Measurements from ENCODE around the gene CDR2.
"Not testable (repeated sequence)": the region's sequence is repeated elsewhere in the genome, so short reads cannot be mapped to it uniquely, and the experiment has no call there.

Gene CDR2

DNA sequence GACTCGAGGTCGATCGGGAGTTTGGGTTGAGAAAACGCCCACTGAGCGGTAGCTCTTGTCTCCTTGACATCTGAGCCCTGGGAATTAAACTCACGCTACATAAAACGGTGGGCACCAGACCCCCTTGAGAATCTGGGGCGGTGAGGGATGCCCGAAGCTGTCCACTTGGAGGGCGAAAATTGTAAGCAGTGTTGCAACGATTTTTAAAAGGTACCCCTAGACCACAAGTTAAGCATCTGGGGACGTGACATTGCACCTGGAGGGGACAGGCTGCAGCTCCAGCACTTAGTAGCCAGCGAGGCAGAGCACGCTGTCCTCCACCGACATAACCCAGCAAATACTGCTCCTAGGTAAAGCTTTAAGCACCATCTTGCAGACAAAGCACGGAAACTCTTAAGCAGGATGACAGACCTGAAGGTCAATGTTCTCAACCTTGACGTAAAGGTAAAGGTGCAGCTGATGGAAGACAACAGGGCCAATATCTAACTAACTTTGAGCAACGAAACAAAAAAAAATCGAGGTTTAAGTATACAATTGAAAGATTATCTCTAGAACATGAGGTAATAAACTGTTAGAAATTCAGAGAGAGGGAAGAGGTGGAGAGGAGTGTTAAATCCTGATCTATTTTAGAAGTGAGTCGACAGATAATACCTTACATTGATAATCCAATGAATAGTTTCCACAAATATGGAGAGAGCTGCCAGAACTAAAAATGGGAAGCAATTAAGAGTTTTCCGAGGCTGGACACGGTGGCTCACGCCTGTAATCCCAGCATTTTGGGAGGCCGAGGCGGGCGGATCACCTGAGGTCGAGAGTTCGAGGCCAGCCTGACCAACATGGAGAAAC, 921 bp upstream of the CDR2 start:
- DNase-seq = no peak

DNA sequence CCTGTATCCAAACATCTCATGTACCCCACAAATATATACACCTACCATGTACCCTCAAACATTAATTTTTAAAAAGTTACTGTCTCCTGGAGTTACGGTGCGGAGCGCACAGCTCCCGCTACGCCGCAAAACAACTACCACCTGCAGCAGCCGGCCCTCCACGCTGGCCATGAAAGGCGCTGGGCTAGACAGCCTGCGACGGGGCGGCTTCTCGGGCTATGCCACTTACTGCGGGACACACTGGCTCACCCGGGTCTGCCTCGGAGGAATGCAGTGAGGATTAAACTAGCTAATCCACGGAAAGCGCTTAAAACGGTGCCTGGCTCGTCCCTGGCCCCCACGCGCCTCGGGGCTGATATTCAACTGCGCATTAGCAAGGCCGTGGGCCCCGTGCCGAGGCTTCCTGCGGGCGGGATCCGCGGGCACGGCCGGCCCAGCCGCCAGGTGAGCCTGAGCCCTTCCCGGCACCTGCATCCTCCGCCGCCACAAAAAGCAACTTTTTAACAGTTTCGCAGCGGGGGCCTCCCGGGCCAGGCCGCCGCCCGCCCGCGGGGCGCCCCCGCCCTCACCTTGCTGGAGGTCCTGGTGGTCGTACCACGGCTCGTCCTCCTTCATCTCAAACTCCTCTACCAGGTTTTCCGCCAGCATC, 633 bp downstream of the CDR2 start:
- DNase-seq = peak; percentile 5

DNA sequence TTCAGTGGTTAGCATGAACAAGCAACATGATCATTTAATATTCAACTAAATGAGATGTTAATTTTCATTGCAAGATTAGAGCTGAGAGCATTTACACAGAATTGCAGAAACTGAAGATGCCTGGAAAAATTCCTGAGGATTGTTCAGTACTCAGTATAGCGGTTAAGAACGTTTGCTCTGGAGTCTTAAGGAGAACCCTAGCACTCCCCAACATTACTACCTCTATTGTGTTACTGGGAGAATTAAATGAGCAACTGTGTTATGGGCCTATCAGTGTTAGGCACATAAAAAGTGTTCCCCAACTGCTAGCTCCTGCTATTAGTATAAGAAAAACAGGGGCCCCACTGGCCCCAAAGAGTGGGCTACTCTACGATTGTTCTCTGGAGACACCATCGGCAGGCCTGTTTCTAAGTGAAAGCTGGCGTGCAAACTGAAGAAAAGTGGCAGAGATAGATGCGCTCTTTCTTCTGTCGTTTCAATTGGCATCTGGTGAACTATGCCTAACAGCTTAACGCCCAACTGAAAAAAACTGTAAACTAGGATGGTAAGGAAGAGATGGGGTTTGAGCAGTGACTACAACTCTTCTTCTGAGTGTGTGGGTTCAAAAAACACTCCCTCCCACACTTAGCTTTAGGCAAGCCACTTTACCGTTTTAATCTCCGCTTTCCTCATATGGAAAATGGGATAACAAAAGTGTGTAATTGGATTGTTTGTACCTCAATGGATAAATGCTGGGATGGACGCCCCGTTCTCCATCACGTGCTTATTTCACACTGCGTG, 1.3 kb downstream of the CDR2 start:
- DNase-seq = no peak

DNA sequence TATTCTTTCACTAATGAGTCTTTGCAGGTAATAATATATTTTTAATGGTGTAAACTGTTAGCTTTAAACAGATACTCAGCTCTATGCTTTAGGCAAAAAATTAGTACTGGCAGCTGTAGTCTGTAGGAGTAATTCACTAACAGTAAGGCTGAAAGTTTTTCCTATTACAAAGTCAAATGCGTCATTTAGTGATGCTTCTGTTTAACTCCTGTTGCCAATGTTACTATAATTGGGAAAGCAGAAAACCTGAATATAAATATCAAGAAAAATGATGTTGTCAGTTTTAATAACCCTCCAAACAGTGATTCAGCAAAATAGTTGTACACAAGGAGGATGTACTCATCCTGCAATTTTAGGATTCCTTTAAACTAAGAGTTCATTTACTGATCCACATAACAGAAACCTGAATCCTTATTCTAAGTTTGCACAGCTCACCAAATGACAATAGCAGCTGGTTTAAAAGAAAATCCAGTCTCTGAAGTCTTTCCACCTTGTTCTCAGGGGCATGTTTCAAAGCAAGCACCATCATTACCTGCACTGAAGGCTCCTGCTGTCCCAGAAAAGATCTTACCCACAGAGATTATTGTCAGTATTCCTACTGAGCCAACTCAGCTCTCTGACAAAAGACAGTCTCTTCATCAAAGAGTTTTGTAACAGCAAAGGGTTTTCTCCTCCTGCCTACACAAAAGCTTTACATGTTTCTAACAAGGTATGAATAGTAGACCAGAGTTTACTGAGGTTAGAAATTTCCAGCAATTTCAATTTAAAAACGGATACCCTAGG, 4.2 kb downstream of the CDR2 start:
- peak; percentile 11 for DNase-seq

DNA sequence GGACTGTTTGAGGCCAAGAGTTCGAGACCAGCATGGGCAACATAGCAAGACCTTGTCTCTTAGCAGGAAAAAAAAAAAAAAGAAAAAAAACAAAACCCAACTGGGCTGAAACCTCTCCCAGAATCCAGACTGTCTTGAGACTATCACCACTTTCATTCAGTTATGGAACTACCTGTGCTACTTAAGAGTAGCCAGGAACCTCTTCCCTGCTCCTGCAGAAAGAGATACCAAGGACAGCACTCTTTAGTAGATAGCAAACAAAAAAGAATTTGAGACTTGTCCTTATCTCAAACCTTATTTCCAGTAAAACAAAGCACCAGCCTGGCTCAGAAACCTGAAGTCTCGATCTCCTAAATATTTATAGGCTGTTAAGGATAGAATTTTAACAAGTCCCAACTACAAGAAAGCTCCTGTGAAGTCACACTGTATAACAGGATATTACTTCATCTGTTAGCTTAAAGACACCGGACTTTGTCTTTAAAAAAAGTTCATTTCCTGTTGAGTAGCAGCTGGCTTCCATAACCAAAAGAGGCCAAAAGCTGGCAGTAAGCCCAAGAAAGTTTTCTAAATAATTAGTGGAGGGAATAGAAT, 5.1 kb downstream of the CDR2 start:
- DNase-seq = peak; percentile 23

DNA sequence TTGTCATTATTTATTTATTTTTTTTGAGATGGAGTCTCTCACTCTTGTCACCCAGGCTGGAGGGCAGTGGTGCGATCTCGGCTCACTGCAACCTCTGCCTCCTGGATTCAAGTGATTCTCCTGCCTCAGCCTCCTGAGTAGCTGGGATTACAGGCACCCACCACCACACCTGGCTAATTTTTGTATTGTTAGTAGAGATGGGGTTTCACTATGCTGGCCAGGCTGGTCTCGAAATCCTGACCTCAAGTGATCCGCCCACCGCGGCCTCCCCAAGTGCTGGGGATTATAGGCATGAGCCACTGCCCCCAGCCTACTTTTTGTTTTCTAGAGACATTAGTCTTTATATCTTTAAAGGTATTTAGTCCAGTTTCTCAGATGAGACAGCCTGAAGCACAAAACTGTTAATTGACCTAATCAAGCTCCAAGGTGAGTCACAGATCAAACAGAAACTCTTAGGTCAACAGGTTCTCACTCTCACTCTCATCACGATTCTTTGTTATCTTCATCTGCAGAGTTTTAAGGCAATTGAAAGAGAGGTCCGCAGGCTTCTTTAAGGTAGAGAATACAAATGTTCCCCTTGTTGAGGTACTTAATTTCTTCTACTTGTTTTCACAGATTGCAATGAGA, 6.1 kb downstream of the CDR2 start:
- not testable (repeated sequence) for DNase-seq

DNA sequence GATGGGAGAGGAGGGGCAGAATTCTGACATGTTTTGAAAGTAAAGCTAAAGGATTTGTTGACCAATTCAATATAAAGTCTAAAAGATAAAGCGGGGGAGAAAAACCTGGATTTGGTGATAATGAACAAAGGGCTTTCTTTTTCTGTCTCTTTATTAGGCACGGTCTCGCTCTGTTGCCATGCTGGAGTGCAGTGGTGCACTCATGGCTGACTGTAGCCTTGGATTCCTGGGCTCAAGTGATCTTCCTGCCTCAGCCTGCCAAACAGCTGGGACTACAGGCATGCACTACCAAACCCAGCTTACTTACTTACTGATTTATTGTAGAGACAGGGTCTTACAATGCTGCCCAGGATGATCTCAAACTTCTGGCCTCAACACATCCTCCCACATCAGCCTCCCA, 7.5 kb downstream of the CDR2 start:
- no peak for DNase-seq

DNA sequence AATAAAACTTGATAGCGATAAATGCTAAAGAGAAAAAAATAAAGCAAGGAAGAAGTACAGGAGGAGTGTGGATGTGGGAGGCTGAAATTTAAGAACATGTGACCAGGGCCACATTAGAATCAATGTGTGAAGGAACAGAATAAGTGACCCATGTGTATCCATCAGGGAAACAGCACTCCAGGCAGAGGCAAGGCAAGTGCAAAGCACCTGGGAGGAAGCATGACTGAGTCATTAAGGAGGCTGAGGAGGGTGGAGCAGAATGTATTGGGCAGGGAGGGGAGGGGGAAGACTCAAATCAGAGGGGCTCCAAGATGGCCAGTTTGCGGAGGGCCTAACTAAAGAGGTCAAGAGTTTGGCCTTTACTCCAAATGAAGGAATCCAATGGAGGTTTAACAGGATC, 8.0 kb downstream of the CDR2 start:
- DNase-seq = no peak

DNA sequence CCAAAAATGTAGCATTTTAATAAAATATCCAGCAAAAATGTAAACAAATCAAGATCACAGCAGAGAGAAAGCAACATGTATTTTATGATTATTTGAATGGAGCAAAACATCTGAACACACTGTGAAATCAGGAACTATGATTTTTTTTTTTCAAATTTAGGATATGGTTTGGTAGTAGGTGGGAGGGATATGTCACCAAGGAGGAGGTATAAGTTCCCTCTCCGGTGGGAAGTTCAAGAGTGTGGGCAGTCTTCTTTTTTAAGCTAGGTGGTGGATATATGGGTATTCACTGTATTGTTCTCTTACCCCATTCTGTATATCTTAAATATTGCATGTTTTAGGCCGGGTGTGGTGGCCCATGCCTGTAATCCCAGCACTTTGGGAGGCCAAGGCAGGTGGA, 10.2 kb downstream of the CDR2 start:
- no peak for DNase-seq

DNA sequence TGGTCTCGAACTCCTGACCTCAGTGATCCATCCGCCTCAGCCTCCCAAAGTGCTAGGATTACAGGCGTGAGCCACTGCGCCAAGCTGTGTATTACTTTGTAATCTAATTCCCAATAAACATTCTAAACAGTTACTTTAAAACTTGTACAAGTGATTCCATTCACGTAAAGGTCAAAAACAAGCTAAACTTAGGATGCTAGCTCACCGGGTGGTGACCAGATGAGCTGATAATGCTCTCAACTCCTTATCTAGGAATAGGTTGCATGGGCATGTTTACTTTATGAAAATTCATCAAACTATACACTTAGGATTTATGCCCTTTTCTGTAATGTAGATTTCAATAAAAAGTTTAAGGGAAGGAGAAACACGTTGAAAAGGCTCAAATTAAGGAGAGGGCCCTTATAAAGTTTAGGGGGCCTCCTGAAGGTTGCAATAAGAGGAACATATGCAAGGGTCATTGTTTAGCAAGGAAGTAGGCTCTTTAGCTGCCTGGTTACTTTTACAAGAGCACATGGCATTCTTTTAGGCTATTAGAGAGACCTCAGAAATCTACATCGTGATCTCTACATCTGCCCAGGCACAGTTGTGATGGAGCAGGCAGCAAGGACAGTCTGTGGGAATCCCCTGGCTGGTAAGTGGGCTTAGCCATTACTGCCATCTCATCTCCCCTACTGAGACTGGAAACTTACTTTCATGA, 13.3 kb downstream of the CDR2 start:
- no peak for DNase-seq

DNA sequence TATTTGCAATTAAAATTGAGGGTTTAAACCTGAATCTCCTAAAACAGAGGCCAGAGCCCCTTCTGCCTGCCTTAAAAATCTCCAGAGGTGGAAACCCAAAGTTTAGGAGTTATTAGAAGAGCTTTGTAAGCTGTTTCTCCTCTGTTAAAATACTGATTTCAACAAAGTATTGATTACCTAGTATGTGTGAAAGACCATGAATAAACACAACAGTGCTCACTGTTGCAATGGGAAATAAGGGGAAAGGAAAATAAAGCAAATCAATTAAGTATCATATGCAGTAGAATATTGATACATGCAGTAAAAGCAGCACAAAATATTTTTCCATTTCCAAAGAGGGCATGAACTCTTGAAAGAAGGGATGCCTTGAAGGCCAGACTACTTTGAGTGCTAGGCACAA, 14.7 kb downstream of the CDR2 start:
- DNase-seq = no peak

DNA sequence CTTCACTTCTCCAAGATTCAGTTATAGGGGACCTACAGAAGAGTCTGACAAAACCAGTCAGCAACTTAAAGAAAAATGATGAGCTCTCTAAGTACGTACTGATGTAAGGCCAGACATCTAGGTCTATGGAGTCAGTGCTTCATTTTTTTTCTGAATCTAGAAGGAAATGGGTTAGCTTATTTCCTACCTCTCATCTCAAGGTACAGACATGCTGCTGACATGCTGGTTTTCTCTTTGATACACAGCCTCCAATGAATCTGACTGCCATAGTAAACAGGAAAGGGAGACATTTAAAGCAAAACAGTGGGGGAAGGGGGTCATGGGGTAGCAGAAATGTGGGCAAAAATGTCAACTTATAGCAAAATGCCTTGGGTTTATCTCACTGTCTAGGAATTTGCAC, 16.4 kb downstream of the CDR2 start:
- DNase-seq = no peak

DNA sequence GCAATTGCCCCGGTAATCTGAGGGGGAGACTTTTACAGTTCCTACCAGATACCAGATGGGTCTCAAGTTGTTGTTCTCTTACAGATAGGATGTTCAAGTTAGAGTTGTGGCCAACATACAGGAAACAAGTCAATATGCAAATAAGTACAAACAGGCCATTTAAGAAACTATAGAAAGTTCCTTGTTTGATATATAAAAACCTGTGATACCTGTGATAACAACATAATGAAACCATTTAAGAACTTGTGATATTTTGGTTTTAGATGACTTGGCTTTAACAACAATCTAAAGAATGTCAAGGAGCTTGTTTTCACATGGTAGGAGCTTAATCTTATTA, 16.8 kb downstream of the CDR2 start:
- DNase-seq = no peak

DNA sequence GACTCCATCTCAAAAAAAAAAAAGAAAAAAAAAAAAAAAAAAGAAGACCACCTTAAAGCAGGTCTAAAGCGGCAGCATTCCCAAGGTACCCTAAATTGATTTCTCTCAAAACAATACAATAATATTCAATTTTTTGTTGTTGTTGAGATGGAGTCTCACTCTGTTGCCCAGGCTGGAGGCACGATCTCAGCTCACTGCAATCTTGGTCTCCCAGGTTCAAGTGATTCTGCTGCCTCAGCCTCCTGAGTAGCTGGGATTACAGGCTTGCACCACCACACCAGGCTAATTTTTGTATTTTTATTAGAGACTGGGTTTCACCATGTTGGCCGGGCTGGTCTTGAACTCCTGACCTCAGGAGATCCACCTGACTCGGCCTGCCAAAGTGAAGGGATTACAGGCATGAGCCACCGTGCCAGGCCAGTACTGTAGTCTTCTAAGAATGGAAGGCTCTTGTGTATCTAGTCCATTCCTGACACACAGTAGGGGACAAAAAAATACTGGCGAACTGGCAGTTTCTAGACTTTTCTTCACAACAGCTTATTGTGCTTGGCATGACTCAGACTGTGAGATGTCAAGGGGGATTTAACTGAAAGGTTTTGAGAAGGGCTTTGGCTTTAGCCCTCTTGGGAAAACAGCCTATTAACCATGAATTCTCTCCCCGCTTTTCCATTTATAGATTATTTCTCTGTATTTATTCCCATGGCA, 17.3 kb downstream of the CDR2 start:
- DNase-seq = no peak

DNA sequence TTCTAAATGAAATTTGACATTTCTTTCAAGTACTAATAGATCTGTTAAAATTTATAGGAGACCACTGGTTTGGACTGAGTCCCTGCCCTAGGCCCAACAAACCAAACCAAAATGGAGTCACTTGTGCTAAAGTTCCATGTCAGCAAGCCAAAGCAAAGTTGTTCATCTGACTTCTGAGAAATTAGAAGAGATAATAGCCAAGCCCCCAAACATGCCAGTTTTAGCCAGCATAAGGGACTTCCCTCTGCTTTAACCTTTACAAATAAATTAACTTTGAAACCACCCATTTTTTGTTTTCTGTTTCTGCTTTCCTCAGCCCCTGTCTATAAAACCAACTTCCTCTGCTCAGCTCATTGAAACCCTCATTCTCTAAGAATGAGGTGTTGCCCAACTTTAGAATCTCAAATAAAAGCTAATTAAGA, 18.9 kb downstream of the CDR2 start:
- no peak for DNase-seq

DNA sequence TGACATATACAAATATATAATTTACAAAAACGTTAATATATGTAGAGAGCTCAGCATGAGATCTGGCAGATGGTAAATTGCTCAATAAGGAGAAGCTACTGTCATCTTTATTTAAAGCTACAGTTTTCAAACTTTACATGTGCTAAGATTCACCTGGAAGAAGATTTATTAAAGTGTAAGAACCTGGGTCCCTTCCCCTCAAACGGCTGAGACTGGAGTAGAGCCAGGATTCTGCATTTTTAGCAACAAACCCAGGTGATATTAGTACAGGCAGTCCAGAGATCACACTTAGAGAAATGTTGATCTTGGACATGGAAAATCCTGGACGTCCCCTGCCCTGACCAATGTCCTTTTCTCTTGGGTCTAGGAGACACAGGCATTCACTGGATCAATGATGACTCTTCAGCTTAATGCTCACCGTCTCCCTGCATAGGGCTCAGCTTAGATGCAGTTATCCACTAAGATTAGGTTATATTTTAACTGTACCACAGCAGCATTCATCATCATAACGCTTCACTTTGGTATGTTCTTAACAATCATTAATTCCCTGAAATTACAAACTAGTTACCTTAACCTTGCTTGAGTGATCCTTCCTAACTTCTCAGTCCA, 20.4 kb downstream of the CDR2 start:
- no peak for DNase-seq

DNA sequence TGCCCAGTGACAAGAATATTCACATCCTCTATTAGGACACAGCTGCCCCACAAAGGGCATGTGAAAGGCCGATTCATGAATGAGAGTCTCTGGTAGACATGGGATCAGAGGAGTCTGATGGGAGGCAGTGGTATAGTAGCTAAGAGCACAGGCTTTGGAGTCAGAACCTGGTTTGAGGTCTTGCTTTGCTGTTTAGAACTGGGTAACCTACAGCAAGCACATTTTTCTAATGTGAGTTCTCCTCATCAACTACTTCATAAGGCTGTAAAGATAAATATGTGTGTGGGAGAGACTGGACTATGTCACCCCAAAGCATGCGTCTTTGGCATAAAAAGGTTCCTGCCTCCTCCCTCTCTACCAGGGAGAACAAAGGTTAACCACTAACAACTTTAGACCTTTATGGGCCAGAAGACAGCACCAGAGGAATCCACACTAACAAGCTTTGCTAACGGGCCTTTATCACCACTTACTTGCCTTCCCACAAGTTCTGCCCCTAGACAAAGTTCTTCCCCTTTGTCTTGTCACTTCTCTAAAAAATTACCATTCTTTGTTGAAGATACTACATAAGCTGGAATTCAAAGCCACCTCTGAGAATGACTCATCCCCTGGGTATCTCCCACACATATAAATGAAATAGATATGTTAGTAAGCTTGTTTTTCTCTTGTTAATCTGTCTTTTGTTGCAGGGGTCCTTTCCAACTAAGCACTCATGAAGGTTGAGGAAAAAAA, 21.1 kb downstream of the CDR2 start:
- DNase-seq = peak; percentile 85

DNA sequence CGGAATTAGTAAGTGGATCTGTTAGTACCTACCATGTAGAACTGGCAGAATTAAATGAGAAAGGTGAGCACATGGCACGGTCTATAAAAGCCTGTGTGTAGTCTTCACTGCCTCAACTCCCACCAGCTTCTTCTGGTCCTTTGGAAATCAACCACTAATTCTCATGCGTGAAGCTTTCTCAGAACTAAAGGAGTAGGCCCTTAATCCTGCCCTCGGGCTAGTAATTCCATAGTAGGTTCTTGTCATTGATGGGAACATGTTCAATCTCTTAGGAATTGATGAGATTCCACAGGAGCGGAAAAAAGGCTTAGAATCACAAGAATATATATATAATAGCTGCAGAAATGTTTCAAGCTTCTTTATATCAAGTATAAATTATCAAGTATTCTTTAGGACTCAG, 21.7 kb downstream of the CDR2 start:
- no peak for DNase-seq

DNA sequence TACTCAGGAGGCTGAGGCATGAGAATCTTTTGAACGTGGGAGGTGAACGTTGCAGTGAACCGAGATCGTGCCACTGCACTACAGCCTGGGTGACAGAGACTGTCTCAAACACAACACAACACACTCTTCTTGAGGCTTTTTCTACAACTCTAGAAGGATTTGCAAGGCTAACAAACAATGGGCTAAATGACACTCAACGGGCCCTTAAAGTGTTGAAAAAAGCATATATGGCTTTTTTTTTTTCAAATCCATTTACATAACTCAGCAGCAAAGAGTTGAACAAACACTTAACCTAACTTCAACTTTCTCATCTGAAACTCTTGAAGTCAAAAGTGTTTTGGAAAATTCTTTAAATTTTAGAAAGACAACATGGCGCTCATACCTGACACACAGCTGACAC, 22.3 kb downstream of the CDR2 start:
- DNase-seq = no peak

DNA sequence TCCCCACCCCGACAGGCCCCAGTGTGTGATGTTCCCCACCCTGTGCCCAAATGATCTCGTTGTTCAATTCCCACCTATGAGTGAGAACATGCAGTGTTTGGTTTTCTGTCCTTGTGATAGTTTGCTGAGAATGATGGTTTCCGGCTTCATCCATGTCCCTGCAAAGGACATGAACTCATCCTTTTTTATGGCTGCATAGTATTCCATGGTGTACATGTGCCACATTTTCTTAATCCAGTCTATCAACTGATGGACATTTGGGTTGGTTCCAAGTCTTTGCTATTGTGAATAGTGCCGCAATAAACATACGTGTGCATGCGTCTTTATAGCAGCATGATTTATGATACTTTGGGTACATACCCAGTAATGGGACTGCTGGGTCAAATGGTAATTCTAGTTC, 23.4 kb downstream of the CDR2 start:
- DNase-seq = not testable (repeated sequence)

All from NCI-H226 (cell line).